Naive thymus-derived CD4-positive, alpha-beta T cell (primary cell): Measurements from ENCODE around the gene PSD2. TPM values are rescaled to one million over a fixed set of nuclear protein-coding genes. Genes with fewer than 3 reads are reported as not detected.

Experiments
- ATAC-seq: fragments of 150-1000 bp; cut with Tn5 transposase; 2 replicates; pipeline ENCODE4 v1.10.0; 2021; ENCODE audit warnings: mild to moderate bottlenecking, moderate library complexity
- CTCF ChIA-PET: fragments of 350-600 bp; sonication (Branson Sonifier 250); formaldehyde crosslinking; loops from one replicate; lab custom pipeline; 2021; ENCODE audit warnings: antibody characterized with exemption; lab: Charles Lee
- POLR2A ChIA-PET: fragments of 350-600 bp; sonication (Branson Sonifier 250); formaldehyde crosslinking; loops from one replicate; lab custom pipeline; 2021; ENCODE audit warnings: antibody characterized with exemption, inconsistent platforms; lab: Charles Lee
- DNase-seq, 9 donors: peaks; one replicate each; pipeline versions ENCODE4 v3.0.0 to v3.0.0-alpha.2; 2020 to 2022; ENCODE audit warnings: mixed read lengths in 1 of 9
- H3K27ac ChIP-seq: one replicate; pipeline ENCODE4 v1.7.0; 2013; ENCODE audit warnings: mild to moderate bottlenecking, low read depth, low read length, moderate library complexity
- H3K27me3 ChIP-seq, 2 donors: one replicate each; pipeline ENCODE4 v1.7.0; 2013; ENCODE audit warnings: low read length in 2 of 2, mild to moderate bottlenecking in 2 of 2, moderate library complexity in 2 of 2; ENCODE audit not compliant: control insufficient read depth in 2 of 2, insufficient read depth in 2 of 2
- H3K36me3 ChIP-seq, 3 experiments: 1 replicate in 2 of 3; 2 replicates in 1 of 3; pipeline ENCODE4 v1.7.0; 2013; ENCODE audit warnings: low read length in 3 of 3, mild to moderate bottlenecking in 3 of 3, moderate library complexity in 1 of 3; ENCODE audit not compliant: insufficient read depth in 3 of 3, control insufficient read depth in 2 of 3
- H3K4me1 ChIP-seq, 2 donors: one replicate each; pipeline ENCODE4 v1.7.0; 2013; ENCODE audit warnings: low read length in 2 of 2, mild to moderate bottlenecking in 2 of 2, moderate library complexity in 1 of 2; ENCODE audit not compliant: control insufficient read depth in 2 of 2, insufficient read depth in 2 of 2
- H3K4me3 ChIP-seq: 2 replicates; pipeline ENCODE4 v1.7.0; 2013; ENCODE audit warnings: mild to moderate bottlenecking, low read length
- H3K9me3 ChIP-seq, 3 experiments: 1 replicate in 2 of 3; 2 replicates in 1 of 3; pipeline ENCODE4 v1.7.0; 2013; ENCODE audit warnings: low read length in 3 of 3; ENCODE audit not compliant: control insufficient read depth in 2 of 3
- H3K27ac Mint-ChIP-seq, 9 donors: one replicate each; pipeline ENCODE4 v1.8.0; 2020 to 2022; ENCODE audit warnings: mixed read lengths in 9 of 9, mild to moderate bottlenecking in 8 of 9, moderate library complexity in 5 of 9, inconsistent platforms in 2 of 9
- H3K27me3 Mint-ChIP-seq, 5 donors: one replicate each; pipeline ENCODE4 v1.8.0; 2021 to 2022; ENCODE audit warnings: mixed read lengths in 5 of 5, mild to moderate bottlenecking in 1 of 5
- H3K36me3 Mint-ChIP-seq, 5 donors: one replicate each; pipeline ENCODE4 v1.8.0; 2020 to 2022; ENCODE audit warnings: mixed read lengths in 5 of 5, mild to moderate bottlenecking in 3 of 5, inconsistent platforms in 1 of 5
- H3K4me1 Mint-ChIP-seq, 7 donors: one replicate each; pipeline ENCODE4 v1.8.0; 2020 to 2022; ENCODE audit warnings: mixed read lengths in 7 of 7, mild to moderate bottlenecking in 3 of 7, inconsistent platforms in 1 of 7
- H3K4me3 Mint-ChIP-seq, 10 donors: one replicate each; pipeline ENCODE4 v1.8.0; 2020 to 2022; ENCODE audit warnings: mild to moderate bottlenecking in 10 of 10, mixed read lengths in 10 of 10, moderate library complexity in 6 of 10, inconsistent platforms in 2 of 10
- H3K9me3 Mint-ChIP-seq, 11 donors: one replicate each; pipeline ENCODE4 v1.8.0; 2020 to 2022; ENCODE audit warnings: mixed read lengths in 11 of 11, mild to moderate bottlenecking in 4 of 11, inconsistent platforms in 1 of 11, moderate library complexity in 1 of 11
- intact Hi-C, 2 donors: fragments of 100-400 bp; cut with micrococcal nuclease; formaldehyde crosslinking; loops; one replicate each; pipeline ENCODE4 v1.15.1; 2023
- polyA plus RNA-seq, 2 donors: library from polyadenylated mRNA; unstranded; fragments of 300-500 nt; fragmentation: Illumina TruSeq; gene quantifications; one replicate each; pipeline ENCODE4 v1.2.3, GENCODE V29; 2021
- total RNA-seq, 6 experiments: library from RNA in 5 of 6; stranded (reverse) in 5 of 6; gene quantifications; 1 replicate in 5 of 6; 2 replicates in 1 of 6; pipeline ENCODE4 v1.2.3 and lab custom pipeline; 2021 to 2026

PSD2 gene
- total and polyA plus RNA-seq, 7 experiments from 2014 or later: 0.05 to 0.42 TPM; not detected in 5

DNA sequence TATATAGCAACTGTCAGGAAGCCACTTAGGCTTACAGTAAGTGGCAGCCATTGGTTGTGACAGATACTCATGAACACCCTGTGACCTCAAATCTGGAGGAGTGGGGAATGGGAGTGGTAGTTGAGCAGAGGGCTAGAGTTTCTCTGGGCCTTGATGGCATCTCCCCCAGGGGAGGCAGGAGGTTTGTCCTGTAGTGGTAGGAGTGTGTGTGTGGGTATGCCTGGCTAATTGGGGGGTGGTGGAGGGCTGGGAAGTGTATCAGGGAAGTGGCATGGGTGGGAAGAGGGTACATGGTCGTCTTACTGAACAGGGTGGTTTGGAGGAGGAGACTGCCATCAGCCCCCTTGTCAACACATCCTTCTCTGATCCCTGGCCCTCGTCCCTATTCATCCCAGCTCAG lies 71.5 kb downstream of the PSD2 start:
- no peaks in the 10 kb centered on the region for H3K36me3 Mint-ChIP-seq
- H3K4me1 Mint-ChIP-seq: no peaks in the 10 kb centered on the region
- peaks cover 0 to 2% (median 0%) of the 10 kb centered on the region in 11 donors for H3K9me3 Mint-ChIP-seq
- Histone ChIP-seq H3K27me3 (no peaks in the 10 kb centered on the region), H3K27ac (no peak overlapping the region), H3K4me3 (no peak overlapping the region), H3K4me1 (no peaks in the 10 kb centered on the region), H3K36me3 (no peaks in the 10 kb centered on the region), H3K9me3 (no peaks in the 10 kb centered on the region)
- ATAC-seq: no peak
- DNase-seq: no peak
- H3K27ac Mint-ChIP-seq: no peak overlapping the region
- CTCF ChIA-PET: interaction anchor here (0.7 to 1.1 kb wide), 2 partner anchors 80 to 1689 kb away, joined by 3 to 4 read pairs; no protein-coding TSS in a partner anchor
- H3K4me3 Mint-ChIP-seq: no peak overlapping the region
- peaks cover 0 to 15% (median 10%) of the 10 kb centered on the region in 5 donors for H3K27me3 Mint-ChIP-seq
- intact Hi-C loops: no loop called here
- POLR2A ChIA-PET: no interaction called here

DNA sequence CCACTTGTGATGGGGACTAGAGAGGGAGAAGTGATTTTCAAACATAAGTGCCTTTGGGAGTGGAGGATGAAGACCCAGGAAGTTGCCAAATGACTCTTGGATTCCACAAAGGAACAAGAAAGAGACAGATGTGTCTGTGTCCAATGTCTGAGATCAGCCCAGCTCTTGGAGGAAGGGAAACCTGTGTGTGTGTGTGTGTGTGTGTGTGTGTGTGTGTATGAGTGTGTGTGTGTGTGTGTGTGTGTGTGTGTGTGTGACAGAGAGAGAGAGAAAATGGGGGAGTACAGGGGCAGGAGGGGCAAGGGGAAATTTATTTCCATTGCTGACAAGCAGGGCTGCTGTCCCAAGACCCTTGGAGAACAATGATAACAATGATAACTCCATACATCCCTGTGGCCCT lies 72.0 kb downstream of the PSD2 start:
- H3K27me3 ChIP-seq: no peaks in the 10 kb centered on the region
- no peak overlapping the region for H3K4me3 ChIP-seq
- Mint-ChIP-seq H3K9me3 (peaks cover 0 to 2% (median 0%) of the 10 kb centered on the region in 11 donors), H3K27ac (no peak overlapping the region), H3K36me3 (no peaks in the 10 kb centered on the region), H3K27me3 (peaks cover 0 to 15% (median 11%) of the 10 kb centered on the region in 5 donors), H3K4me3 (no peak overlapping the region), H3K4me1 (no peaks in the 10 kb centered on the region)
- intact Hi-C loops: no loop called here
- ChIA-PET CTCF (interaction anchor here (0.7 to 1.1 kb wide), 2 partner anchors 80 to 1689 kb away, joined by 3 to 4 read pairs; no protein-coding TSS in a partner anchor), POLR2A (no interaction called here)
- DNase-seq (no peak), ATAC-seq (no peak)
- H3K36me3 ChIP-seq: no peaks in the 10 kb centered on the region
- no peaks in the 10 kb centered on the region for H3K9me3 ChIP-seq
- H3K4me1 ChIP-seq: no peaks in the 10 kb centered on the region
- H3K27ac ChIP-seq: no peak overlapping the region

DNA sequence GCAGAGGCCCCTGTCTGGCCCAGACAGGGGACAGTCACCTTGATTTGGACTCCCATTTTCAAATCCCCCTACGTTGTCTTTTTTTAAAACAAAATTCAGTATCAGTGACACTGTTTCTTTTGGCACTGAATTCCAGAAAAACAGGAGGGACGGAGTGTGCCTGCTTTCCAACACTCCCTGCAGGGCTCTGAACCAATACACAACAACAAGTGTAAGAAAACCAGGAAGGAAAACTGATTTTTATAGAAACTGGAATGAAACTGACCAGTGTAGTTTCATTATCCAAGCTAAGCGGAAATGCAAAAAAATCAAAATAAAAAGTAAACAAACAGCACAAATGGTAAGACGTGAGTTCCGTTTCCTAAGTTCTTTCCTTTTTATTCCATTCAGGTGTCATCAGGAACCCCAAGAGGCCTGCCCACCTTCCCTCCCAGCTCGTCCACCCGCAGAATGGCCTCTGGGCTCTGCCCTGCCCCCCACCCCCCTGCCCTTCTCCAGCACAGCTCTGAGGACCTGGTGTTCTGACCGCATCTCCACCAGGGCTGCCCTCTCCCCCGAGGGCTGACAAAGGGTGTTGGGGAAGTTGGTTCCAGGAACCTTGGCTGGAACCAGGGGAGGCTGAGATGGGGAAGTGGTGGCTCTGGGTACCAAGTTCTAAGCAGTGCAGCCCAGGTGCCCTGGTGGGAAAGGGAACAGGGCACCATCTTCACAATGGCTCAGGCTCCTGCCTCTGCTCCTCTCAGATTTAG lies 73.6 kb downstream of the PSD2 start:
- CTCF ChIA-PET: interaction anchor here (0.6 kb wide), 1 partner anchor 48 kb away, joined by 3 read pairs; no protein-coding TSS in a partner anchor
- no peaks in the 10 kb centered on the region for H3K4me1 Mint-ChIP-seq

DNA sequence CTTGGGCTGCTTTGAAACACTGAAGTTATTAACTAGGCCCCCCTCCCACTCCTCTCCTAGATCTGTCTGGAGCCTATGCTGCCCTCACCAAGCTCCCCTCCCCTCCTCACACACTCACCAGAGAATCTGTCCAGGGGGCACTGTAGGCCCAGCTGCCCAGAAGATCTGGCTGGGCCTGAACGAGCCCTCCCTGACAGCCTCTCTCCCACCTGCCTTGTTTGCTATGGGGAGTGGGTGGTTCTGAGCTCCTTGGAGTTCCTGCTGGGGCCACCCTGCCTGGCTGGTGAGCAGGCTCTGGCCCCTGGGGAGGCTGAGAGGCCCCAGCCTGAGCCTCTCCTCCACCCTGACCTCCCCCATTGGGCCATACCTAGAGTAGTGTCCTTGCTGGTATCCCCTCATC lies 75.1 kb downstream of the PSD2 start:
- peaks cover 9 to 24% (median 17%) of the 10 kb centered on the region in 5 donors for H3K27me3 Mint-ChIP-seq
- DNase-seq (no peak), ATAC-seq (no peak)
- ChIA-PET POLR2A (no interaction called here), CTCF (no interaction called here)
- Histone ChIP-seq H3K36me3 (no peaks in the 10 kb centered on the region), H3K4me1 (no peaks in the 10 kb centered on the region), H3K27me3 (no peaks in the 10 kb centered on the region), H3K27ac (no peak overlapping the region), H3K4me3 (no peak overlapping the region), H3K9me3 (no peaks in the 10 kb centered on the region)
- H3K36me3 Mint-ChIP-seq: peaks cover 0 to 2% (median 0%) of the 10 kb centered on the region in 5 donors
- no peak overlapping the region for H3K4me3 Mint-ChIP-seq
- no peak overlapping the region for H3K27ac Mint-ChIP-seq
- no peaks in the 10 kb centered on the region for H3K4me1 Mint-ChIP-seq
- intact Hi-C loops: no loop called here
- peaks cover 0 to 5% (median 0%) of the 10 kb centered on the region in 11 donors for H3K9me3 Mint-ChIP-seq

More for the DNA sequence above, 73.6 kb downstream of the PSD2 start:
- ATAC-seq: no peak
- H3K4me1 ChIP-seq: no peaks in the 10 kb centered on the region
- intact Hi-C loops: no loop called here
- POLR2A ChIA-PET: no interaction called here
- DNase-seq: no peak
- no peaks in the 10 kb centered on the region for H3K36me3 Mint-ChIP-seq
- H3K27me3 ChIP-seq: no peaks in the 10 kb centered on the region
- H3K27me3 Mint-ChIP-seq: peaks cover 6 to 20% (median 15%) of the 10 kb centered on the region in 5 donors
- H3K9me3 ChIP-seq: no peaks in the 10 kb centered on the region
- H3K4me3 ChIP-seq: no peak overlapping the region
- no peak overlapping the region for H3K27ac Mint-ChIP-seq
- no peak overlapping the region for H3K4me3 Mint-ChIP-seq
- H3K27ac ChIP-seq: no peak overlapping the region
- peaks cover 0 to 2% (median 0%) of the 10 kb centered on the region in 11 donors for H3K9me3 Mint-ChIP-seq
- no peaks in the 10 kb centered on the region for H3K36me3 ChIP-seq

- peaks cover 0 to under 1% (median 0%) of the 10 kb centered on the region in 7 donors for H3K4me1 Mint-ChIP-seq
- CTCF ChIA-PET: interaction anchor here (0.7 kb wide), 1 partner anchor 9 kb away, joined by 3 read pairs; no protein-coding TSS in a partner anchor
- Histone ChIP-seq H3K4me1 (no peaks in the 10 kb centered on the region), H3K4me3 (no peak overlapping the region), H3K27ac (no peak overlapping the region), H3K36me3 (no peaks in the 10 kb centered on the region), H3K9me3 (no peaks in the 10 kb centered on the region), H3K27me3 (no peaks in the 10 kb centered on the region)
- no peak overlapping the region for H3K4me3 Mint-ChIP-seq
- intact Hi-C loops: no loop called here
- ATAC-seq: no peak
- DNase-seq: no peak
- peaks cover 0 to 10% (median 0%) of the 10 kb centered on the region in 11 donors for H3K9me3 Mint-ChIP-seq
- POLR2A ChIA-PET: no interaction called here
- no peak overlapping the region for H3K27ac Mint-ChIP-seq
- peaks cover 0 to 8% (median 0%) of the 10 kb centered on the region in 5 donors for H3K36me3 Mint-ChIP-seq
- H3K27me3 Mint-ChIP-seq: peaks cover 11 to 24% (median 16%) of the 10 kb centered on the region in 5 donors
Measured at GRCh38 chr5:139871614-139872013, 76.0 kb downstream of the PSD2 start.

- peaks cover 0 to 10% (median 0%) of the 10 kb centered on the region in 11 donors for H3K9me3 Mint-ChIP-seq
- POLR2A ChIA-PET: no interaction called here
- Histone ChIP-seq H3K27me3 (no peaks in the 10 kb centered on the region), H3K36me3 (no peaks in the 10 kb centered on the region), H3K9me3 (no peaks in the 10 kb centered on the region), H3K4me1 (no peaks in the 10 kb centered on the region), H3K4me3 (no peak overlapping the region), H3K27ac (no peak overlapping the region)
- no peak overlapping the region for H3K27ac Mint-ChIP-seq
- peaks cover 5 to 21% (median 13%) of the 10 kb centered on the region in 5 donors for H3K27me3 Mint-ChIP-seq
- peaks cover 0 to 5% (median 0%) of the 10 kb centered on the region in 7 donors for H3K4me1 Mint-ChIP-seq
- no peak for ATAC-seq
- CTCF ChIA-PET: interaction anchor here (0.7 kb wide), 1 partner anchor 9 kb away, joined by 3 read pairs; no protein-coding TSS in a partner anchor
- intact Hi-C loops: no loop called here
- no peak for DNase-seq
- H3K36me3 Mint-ChIP-seq: peaks cover 0 to 8% (median 0%) of the 10 kb centered on the region in 5 donors
- H3K4me3 Mint-ChIP-seq: no peak overlapping the region
Measured at GRCh38 chr5:139872052-139872766, 76.6 kb downstream of the PSD2 start.
